H1 (cell line): ENCODE measurements around the gene CABLES2. TPM values are rescaled to one million over a fixed set of nuclear protein-coding genes. Genes with fewer than 3 reads are reported as not detected.

Source experiments
- CHD7 ChIP-seq: fragments of 300-600 bp; sonication (generic); IDR thresholded peaks from 2 replicates; pipeline ENCODE4 v1.7.1; 2012; ENCODE audit warnings: low read length, moderate library complexity, mild to moderate bottlenecking, inconsistent platforms; ENCODE audit not compliant: insufficient replicate concordance
- E2F6 ChIP-seq: IDR thresholded peaks from 2 replicates; pipeline ENCODE4 v1.6.1; 2012; ENCODE audit warnings: inconsistent platforms
- EZH2 ChIP-seq: fragments of 200-600 bp; sonication (generic); IDR thresholded peaks from 2 replicates; pipeline ENCODE4 v1.7.1; 2012; ENCODE audit warnings: low read depth, mild to moderate bottlenecking, moderate library complexity, low read length, inconsistent platforms; ENCODE audit not compliant: severe bottlenecking
- FOSL1 ChIP-seq: IDR thresholded peaks from 2 replicates; pipeline ENCODE4 v1.6.1; 2011; ENCODE audit warnings: mild to moderate bottlenecking, low read depth, low read length, moderate library complexity; ENCODE audit not compliant: insufficient read depth
- KDM1A ChIP-seq: fragments of 200-600, 300-600 bp; sonication (generic); IDR thresholded peaks from 2 replicates; pipeline ENCODE4 v1.7.1; 2016; ENCODE audit warnings: mild to moderate bottlenecking, low read length, borderline replicate concordance
- SP1 ChIP-seq: IDR thresholded peaks from 2 replicates; pipeline ENCODE4 v1.6.1; 2011; ENCODE audit warnings: low read depth, low read length
- SP4 ChIP-seq: IDR thresholded peaks from 2 replicates; pipeline ENCODE4 v1.6.1; 2012; ENCODE audit warnings: low read length, inconsistent platforms
- TAF1 ChIP-seq: IDR thresholded peaks from 2 replicates; pipeline ENCODE4 v1.6.1; 2011; ENCODE audit warnings: mild to moderate bottlenecking, low read depth, low read length
- YY1 ChIP-seq: IDR thresholded peaks from 2 replicates; pipeline ENCODE4 v1.6.1; 2011; ENCODE audit warnings: low read depth, mild to moderate bottlenecking, low read length
- polyA plus RNA-seq, 7 experiments: library from polyadenylated mRNA; depleted of rRNA in 3 of 7; stranded (reverse) in 5 of 7; unstranded in 2 of 7; fragments of >200 nt in 5 of 7; fragments of 200-250 nt in 2 of 7; gene quantifications; 1 replicate in 5 of 7; 2 replicates in 1 of 7; 4 replicates in 1 of 7; pipeline versions ENCODE4 v1.2.1 to v1.2.3, GENCODE V29; 2011 to 2013; ENCODE audit warnings: missing spikeins in 2 of 7, mixed read lengths in 2 of 7
- total RNA-seq: library from RNA; stranded (reverse); fragmentation: NEBNext Ultra II Directional; extraction: Animal tissue kit (Norgen Biotek cat#: 25700); gene quantifications from 2 replicates; pipeline ENCODE4 v1.2.1, GENCODE V29; 2021

The CABLES2 gene
- total and polyA plus RNA-seq, 2 of the 8 experiments (the other 6 are each of a cell fraction or from before 2014, with no cell fraction given), result 8.0 to 8.8 TPM

- TF ChIP-seq E2F6 (peak; percentile 76), TAF1 (peak; percentile 83), SP4 (0 out of 2 replicates have a peak, but pooled peaks have one; percentile 23), FOSL1 (peak; percentile 99), KDM1A (peak; percentile 75; the same call in 1 of the 2 replicates), EZH2 (no peak), CHD7 (no peak), YY1 (0 out of 2 replicates have a peak, but pooled peaks have one; percentile 12), SP1 (peak; percentile 84)
Measured at GRCh38 chr20:62407221-62407992, at the start of gene CABLES2 (continued).
